Measurements from ENCODE around the gene IGF1. TPM values are rescaled to one million over a fixed set of nuclear protein-coding genes. Genes with fewer than 3 reads are reported as not detected.

IGF1 gene
- total RNA-seq, 1 donor from 2014 or later = 3.4 TPM

- Mint-ChIP-seq H3K36me3 (ENCODE audit: low read depth, unreplicated experiment) (no peaks in the 10 kb centered on the region), H3K4me1 (ENCODE audit: unreplicated experiment) (peaks cover 4% of the 10 kb centered on the region), H3K27ac (ENCODE audit: unreplicated experiment) (no peak overlapping the region), H3K27me3 (ENCODE audit: unreplicated experiment) (peaks cover 1% of the 10 kb centered on the region), H3K9me3 (ENCODE audit: unreplicated experiment) (no peaks in the 10 kb centered on the region), H3K4me3 (ENCODE audit: unreplicated experiment) (no peak overlapping the region)
- DNase-seq (ENCODE audit: low spot score) = no peak
- TF ChIP-seq CTCF (IDR thresholded peaks at IDR 0.05; ENCODE audit: unreplicated experiment) = no peak
Observed at GRCh38 chr12:102484017-102484416, 3.7 kb upstream of the IGF1 start.

GRCh38 chr12:102483466-102483865, 3.1 kb upstream of the IGF1 start:
- Mint-ChIP-seq H3K9me3 (ENCODE audit: unreplicated experiment) (no peaks in the 10 kb centered on the region), H3K36me3 (ENCODE audit: low read depth, unreplicated experiment) (no peaks in the 10 kb centered on the region), H3K27me3 (ENCODE audit: unreplicated experiment) (peaks cover 1% of the 10 kb centered on the region), H3K27ac (ENCODE audit: unreplicated experiment) (no peak overlapping the region), H3K4me3 (ENCODE audit: unreplicated experiment) (no peak overlapping the region), H3K4me1 (ENCODE audit: unreplicated experiment) (peaks cover 4% of the 10 kb centered on the region)
- TF ChIP-seq CTCF (IDR thresholded peaks at IDR 0.05; ENCODE audit: unreplicated experiment) = no peak
- no peak for DNase-seq (ENCODE audit: low spot score)

GRCh38 chr12:102481705-102482425, 1.5 kb upstream of the IGF1 start:
- Mint-ChIP-seq H3K9me3 (ENCODE audit: unreplicated experiment) (no peaks in the 10 kb centered on the region), H3K4me3 (ENCODE audit: unreplicated experiment) (no peak overlapping the region), H3K27ac (ENCODE audit: unreplicated experiment) (peak overlapping the region; percentile 2), H3K4me1 (ENCODE audit: unreplicated experiment) (peaks cover 5% of the 10 kb centered on the region), H3K36me3 (ENCODE audit: low read depth, unreplicated experiment) (no peaks in the 10 kb centered on the region), H3K27me3 (ENCODE audit: unreplicated experiment) (peaks cover 1% of the 10 kb centered on the region)
- TF ChIP-seq CTCF (IDR thresholded peaks at IDR 0.05; ENCODE audit: unreplicated experiment) = no peak
- no peak for DNase-seq (ENCODE audit: low spot score)

GRCh38 chr12:102479939-102480338, 424 bp downstream of the IGF1 start:
- no peak for DNase-seq (ENCODE audit: low spot score)
- Mint-ChIP-seq H3K9me3 (ENCODE audit: unreplicated experiment) (no peaks in the 10 kb centered on the region), H3K27ac (ENCODE audit: unreplicated experiment) (no peak overlapping the region), H3K27me3 (ENCODE audit: unreplicated experiment) (no peaks in the 10 kb centered on the region), H3K4me3 (ENCODE audit: unreplicated experiment) (no peak overlapping the region), H3K36me3 (ENCODE audit: low read depth, unreplicated experiment) (no peaks in the 10 kb centered on the region), H3K4me1 (ENCODE audit: unreplicated experiment) (peaks cover 5% of the 10 kb centered on the region)
- TF ChIP-seq CTCF (IDR thresholded peaks at IDR 0.05; ENCODE audit: unreplicated experiment) = no peak

- no peak for DNase-seq (ENCODE audit: low spot score)
- H3K4me3 Mint-ChIP-seq (ENCODE audit: unreplicated experiment) = no peak overlapping the region
Observed at GRCh38 chr12:102479099-102479885, 1.1 kb downstream of the IGF1 start.

More at GRCh38 chr12:102479099-102479885, 1.1 kb downstream of the IGF1 start:
- H3K9me3 Mint-ChIP-seq (ENCODE audit: unreplicated experiment) = no peaks in the 10 kb centered on the region
- H3K4me1 Mint-ChIP-seq (ENCODE audit: unreplicated experiment) = peaks cover 4% of the 10 kb centered on the region
- no peak overlapping the region for H3K27ac Mint-ChIP-seq (ENCODE audit: unreplicated experiment)
- peaks cover 2% of the 10 kb centered on the region for H3K27me3 Mint-ChIP-seq (ENCODE audit: unreplicated experiment)
- no peaks in the 10 kb centered on the region for H3K36me3 Mint-ChIP-seq (ENCODE audit: low read depth, unreplicated experiment)
- no peak for TF ChIP-seq CTCF (IDR thresholded peaks at IDR 0.05; ENCODE audit: unreplicated experiment)

All from endothelial cell (in vitro differentiated cells).